Stimulated activated CD4-positive, alpha-beta T cell treated with anti-CD3 and anti-CD28 coated beads, TNF-alpha, amount 100 ng/mL, for 24 hours (primary cell): ENCODE results near the gene MALAT1.
"Not testable (repeated sequence)": the region's sequence is repeated elsewhere in the genome, so short reads cannot be mapped to it uniquely, and the experiment has no call there.

Experiments used
- DNase-seq, 3 experiments: peaks; one replicate each; pipeline ENCODE4 v3.0.0-alpha.2; 2020; ENCODE audit warnings: low read depth in 3 of 3

The MALAT1 gene

DNA sequence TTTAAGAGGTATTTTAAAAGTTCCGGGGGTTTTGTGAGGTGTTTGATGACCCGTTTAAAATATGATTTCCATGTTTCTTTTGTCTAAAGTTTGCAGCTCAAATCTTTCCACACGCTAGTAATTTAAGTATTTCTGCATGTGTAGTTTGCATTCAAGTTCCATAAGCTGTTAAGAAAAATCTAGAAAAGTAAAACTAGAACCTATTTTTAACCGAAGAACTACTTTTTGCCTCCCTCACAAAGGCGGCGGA, 193 bp upstream of the MALAT1 start:
- no peak for DNase-seq

DNA sequence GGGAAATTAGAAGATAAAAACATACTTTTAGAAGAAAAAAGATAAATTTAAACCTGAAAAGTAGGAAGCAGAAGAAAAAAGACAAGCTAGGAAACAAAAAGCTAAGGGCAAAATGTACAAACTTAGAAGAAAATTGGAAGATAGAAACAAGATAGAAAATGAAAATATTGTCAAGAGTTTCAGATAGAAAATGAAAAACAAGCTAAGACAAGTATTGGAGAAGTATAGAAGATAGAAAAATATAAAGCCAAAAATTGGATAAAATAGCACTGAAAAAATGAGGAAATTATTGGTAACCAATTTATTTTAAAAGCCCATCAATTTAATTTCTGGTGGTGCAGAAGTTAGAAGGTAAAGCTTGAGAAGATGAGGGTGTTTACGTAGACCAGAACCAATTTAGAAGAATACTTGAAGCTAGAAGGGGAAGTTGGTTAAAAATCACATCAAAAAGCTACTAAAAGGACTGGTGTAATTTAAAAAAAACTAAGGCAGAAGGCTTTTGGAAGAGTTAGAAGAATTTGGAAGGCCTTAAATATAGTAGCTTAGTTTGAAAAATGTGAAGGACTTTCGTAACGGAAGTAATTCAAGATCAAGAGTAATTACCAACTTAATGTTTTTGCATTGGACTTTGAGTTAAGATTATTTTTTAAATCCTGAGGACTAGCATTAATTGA, 1.0 kb downstream of the MALAT1 start:
- no peak for DNase-seq

DNA sequence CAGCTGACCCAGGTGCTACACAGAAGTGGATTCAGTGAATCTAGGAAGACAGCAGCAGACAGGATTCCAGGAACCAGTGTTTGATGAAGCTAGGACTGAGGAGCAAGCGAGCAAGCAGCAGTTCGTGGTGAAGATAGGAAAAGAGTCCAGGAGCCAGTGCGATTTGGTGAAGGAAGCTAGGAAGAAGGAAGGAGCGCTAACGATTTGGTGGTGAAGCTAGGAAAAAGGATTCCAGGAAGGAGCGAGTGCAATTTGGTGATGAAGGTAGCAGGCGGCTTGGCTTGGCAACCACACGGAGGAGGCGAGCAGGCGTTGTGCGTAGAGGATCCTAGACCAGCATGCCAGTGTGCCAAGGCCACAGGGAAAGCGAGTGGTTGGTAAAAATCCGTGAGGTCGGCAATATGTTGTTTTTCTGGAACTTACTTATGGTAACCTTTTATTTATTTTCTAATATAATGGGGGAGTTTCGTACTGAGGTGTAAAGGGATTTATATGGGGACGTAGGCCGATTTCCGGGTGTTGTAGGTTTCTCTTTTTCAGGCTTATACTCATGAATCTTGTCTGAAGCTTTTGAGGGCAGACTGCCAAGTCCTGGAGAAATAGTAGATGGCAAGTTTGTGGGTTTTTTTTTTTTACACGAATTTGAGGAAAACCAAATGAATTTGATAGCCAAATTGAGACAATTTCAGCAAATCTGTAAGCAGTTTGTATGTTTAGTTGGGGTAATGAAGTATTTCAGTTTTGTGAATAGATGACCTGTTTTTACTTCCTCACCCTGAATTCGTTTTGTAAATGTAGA, 1.7 kb downstream of the MALAT1 start:
- peak in 1 of 3 experiments; percentile 47 for DNase-seq

DNA sequence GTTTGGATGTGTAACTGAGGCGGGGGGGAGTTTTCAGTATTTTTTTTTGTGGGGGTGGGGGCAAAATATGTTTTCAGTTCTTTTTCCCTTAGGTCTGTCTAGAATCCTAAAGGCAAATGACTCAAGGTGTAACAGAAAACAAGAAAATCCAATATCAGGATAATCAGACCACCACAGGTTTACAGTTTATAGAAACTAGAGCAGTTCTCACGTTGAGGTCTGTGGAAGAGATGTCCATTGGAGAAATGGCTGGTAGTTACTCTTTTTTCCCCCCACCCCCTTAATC, 2.3 kb downstream of the MALAT1 start:
- no peak for DNase-seq

DNA sequence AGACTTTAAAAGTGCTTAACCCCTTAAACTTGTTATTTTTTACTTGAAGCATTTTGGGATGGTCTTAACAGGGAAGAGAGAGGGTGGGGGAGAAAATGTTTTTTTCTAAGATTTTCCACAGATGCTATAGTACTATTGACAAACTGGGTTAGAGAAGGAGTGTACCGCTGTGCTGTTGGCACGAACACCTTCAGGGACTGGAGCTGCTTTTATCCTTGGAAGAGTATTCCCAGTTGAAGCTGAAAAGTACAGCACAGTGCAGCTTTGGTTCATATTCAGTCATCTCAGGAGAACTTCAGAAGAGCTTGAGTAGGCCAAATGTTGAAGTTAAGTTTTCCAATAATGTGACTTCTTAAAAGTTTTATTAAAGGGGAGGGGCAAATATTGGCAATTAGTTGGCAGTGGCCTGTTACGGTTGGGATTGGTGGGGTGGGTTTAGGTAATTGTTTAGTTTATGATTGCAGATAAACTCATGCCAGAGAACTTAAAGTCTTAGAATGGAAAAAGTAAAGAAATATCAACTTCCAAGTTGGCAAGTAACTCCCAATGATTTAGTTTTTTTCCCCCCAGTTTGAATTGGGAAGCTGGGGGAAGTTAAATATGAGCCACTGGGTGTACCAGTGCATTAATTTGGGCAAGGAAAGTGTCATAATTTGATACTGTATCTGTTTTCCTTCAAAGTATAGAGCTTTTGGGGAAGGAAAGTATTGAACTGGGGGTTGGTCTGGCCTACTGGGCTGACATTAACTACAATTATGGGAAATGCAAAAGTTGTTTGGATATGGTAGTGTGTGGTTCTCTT, 2.8 kb downstream of the MALAT1 start:
- no peak for DNase-seq

DNA sequence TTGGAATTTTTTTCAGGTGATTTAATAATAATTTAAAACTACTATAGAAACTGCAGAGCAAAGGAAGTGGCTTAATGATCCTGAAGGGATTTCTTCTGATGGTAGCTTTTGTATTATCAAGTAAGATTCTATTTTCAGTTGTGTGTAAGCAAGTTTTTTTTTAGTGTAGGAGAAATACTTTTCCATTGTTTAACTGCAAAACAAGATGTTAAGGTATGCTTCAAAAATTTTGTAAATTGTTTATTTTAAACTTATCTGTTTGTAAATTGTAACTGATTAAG, 3.4 kb downstream of the MALAT1 start:
- DNase-seq = no peak

DNA sequence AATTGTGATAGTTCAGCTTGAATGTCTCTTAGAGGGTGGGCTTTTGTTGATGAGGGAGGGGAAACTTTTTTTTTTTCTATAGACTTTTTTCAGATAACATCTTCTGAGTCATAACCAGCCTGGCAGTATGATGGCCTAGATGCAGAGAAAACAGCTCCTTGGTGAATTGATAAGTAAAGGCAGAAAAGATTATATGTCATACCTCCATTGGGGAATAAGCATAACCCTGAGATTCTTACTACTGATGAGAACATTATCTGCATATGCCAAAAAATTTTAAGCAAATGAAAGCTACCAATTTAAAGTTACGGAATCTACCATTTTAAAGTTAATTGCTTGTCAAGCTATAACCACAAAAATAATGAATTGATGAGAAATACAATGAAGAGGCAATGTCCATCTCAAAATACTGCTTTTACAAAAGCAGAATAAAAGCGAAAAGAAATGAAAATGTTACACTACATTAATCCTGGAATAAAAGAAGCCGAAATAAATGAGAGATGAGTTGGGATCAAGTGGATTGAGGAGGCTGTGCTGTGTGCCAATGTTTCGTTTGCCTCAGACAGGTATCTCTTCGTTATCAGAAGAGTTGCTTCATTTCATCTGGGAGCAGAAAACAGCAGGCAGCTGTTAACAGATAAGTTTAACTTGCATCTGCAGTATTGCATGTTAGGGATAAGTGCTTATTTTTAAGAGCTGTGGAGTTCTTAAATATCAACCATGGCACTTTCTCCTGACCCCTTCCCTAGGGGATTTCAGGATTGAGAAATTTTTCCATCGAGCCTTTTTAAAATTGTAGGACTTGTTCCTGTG, 3.9 kb downstream of the MALAT1 start:
- no peak for DNase-seq

DNA sequence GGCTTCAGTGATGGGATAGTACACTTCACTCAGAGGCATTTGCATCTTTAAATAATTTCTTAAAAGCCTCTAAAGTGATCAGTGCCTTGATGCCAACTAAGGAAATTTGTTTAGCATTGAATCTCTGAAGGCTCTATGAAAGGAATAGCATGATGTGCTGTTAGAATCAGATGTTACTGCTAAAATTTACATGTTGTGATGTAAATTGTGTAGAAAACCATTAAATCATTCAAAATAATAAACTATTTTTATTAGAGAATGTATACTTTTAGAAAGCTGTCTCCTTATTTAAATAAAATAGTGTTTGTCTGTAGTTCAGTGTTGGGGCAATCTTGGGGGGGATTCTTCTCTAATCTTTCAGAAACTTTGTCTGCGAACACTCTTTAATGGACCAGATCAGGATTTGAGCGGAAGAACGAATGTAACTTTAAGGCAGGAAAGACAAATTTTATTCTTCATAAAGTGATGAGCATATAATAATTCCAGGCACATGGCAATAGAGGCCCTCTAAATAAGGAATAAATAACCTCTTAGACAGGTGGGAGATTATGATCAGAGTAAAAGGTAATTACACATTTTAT, 4.6 kb downstream of the MALAT1 start:
- no peak for DNase-seq

DNA sequence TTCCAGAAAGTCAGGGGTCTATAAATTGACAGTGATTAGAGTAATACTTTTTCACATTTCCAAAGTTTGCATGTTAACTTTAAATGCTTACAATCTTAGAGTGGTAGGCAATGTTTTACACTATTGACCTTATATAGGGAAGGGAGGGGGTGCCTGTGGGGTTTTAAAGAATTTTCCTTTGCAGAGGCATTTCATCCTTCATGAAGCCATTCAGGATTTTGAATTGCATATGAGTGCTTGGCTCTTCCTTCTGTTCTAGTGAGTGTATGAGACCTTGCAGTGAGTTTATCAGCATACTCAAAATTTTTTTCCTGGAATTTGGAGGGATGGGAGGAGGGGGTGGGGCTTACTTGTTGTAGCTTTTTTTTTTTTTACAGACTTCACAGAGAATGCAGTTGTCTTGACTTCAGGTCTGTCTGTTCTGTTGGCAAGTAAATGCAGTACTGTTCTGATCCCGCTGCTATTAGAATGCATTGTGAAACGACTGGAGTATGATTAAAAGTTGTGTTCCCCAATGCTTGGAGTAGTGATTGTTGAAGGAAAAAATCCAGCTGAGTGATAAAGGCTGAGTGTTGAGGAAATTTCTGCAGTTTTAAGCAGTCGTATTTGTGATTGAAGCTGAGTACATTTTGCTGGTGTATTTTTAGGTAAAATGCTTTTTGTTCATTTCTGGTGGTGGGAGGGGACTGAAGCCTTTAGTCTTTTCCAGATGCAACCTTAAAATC, 5.3 kb downstream of the MALAT1 start:
- DNase-seq = no peak

DNA sequence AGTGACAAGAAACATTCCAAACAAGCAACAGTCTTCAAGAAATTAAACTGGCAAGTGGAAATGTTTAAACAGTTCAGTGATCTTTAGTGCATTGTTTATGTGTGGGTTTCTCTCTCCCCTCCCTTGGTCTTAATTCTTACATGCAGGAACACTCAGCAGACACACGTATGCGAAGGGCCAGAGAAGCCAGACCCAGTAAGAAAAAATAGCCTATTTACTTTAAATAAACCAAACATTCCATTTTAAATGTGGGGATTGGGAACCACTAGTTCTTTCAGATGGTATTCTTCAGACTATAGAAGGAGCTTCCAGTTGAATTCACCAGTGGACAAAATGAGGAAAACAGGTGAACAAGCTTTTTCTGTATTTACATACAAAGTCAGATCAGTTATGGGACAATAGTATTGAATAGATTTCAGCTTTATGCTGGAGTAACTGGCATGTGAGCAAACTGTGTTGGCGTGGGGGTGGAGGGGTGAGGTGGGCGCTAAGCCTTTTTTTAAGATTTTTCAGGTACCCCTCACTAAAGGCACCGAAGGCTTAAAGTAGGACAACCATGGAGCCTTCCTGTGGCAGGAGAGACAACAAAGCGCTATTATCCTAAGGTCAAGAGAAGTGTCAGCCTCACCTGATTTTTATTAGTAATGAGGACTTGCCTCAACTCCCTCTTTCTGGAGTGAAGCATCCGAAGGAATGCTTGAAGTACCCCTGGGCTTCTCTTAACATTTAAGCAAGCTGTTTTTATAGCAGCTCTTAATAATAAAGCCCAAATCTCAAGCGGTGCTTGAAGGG, 6.0 kb downstream of the MALAT1 start:
- DNase-seq = no peak

DNA sequence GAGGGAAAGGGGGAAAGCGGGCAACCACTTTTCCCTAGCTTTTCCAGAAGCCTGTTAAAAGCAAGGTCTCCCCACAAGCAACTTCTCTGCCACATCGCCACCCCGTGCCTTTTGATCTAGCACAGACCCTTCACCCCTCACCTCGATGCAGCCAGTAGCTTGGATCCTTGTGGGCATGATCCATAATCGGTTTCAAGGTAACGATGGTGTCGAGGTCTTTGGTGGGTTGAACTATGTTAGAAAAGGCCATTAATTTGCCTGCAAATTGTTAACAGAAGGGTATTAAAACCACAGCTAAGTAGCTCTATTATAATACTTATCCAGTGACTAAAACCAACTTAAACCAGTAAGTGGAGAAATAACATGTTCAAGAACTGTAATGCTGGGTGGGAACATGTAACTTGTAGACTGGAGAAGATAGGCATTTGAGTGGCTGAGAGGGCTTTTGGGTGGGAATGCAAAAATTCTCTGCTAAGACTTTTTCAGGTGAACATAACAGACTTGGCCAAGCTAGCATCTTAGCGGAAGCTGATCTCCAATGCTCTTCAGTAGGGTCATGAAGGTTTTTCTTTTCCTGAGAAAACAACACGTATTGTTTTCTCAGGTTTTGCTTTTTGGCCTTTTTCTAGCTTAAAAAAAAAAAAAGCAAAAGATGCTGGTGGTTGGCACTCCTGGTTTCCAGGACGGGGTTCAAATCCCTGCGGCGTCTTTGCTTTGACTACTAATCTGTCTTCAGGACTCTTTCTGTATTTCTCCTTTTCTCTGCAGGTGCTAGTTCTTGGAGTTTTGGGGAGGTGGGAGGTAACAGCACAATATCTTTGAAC, 6.8 kb downstream of the MALAT1 start:
- no peak for DNase-seq

DNA sequence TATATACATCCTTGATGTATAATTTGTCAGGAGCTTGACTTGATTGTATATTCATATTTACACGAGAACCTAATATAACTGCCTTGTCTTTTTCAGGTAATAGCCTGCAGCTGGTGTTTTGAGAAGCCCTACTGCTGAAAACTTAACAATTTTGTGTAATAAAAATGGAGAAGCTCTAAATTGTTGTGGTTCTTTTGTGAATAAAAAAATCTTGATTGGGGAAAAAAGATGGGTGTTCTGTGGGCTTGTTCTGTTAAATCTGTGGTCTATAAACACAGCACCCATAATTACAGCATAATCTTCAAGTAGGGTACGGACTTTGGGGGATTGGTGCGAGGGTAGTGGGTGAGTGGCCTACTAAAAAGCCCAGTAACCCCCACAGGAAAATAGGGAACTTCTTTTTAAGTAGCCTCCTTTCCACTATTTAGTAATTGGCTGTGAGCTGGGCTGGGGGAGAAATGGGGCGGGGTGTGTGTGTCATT, 7.5 kb downstream of the MALAT1 start:
- DNase-seq = no peak

DNA sequence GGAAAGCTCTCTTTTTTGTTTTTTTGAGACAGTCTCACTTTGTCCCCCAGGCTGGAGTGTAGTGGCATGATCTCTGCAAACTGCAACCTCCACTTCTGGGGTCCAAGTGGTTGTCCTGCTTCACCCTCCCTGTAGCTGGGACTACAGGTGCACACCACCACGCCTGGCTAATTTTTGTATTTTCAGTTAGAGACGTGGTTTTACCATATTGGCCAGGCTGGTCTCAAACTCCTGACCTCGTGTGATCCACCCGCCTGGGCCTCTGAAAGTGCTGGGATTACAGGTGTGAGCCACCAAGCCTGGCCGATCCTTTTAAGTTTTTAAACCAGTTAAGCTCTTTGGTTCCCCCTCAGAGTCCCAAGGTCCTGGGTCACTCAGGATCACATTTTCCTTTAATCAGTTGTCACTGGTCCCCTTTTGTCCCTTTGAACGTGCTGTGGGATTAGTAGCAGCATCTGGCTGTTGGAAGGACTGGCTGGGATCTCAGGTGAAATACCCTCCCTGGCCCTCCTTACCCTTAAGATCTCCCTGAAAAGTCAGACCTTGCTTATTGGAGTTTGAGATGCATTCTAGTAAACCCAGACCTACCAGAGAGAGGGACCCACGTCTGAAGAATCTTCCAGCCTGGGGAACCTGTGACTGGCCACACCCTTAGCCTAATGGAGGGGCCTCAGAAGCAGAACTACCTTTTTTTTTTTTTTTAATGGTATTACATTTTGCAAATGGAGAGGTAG, 8.1 kb downstream of the MALAT1 start:
- DNase-seq = peak in 1 of 3 experiments; percentile 46

DNA sequence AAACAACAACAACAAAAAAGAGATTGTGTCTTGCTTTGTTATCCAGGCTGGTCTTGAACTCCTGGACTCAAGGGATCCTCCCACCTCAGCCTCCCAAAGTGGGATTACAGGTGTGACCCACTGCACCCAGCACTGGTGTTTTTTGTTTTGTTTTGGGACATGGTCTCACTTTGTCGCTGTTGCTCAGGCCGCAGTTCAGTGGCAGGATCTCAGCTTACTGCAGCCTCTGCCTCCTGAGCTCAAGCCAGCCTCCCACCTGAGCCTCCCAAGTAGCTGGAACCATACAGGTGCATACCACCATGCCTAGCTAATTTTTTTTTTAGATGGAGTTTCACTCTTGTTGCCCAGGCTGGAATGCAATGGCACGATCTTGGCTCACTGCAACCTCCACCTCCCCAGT, 13.5 kb downstream of the MALAT1 start:
- not testable (repeated sequence) for DNase-seq

DNA sequence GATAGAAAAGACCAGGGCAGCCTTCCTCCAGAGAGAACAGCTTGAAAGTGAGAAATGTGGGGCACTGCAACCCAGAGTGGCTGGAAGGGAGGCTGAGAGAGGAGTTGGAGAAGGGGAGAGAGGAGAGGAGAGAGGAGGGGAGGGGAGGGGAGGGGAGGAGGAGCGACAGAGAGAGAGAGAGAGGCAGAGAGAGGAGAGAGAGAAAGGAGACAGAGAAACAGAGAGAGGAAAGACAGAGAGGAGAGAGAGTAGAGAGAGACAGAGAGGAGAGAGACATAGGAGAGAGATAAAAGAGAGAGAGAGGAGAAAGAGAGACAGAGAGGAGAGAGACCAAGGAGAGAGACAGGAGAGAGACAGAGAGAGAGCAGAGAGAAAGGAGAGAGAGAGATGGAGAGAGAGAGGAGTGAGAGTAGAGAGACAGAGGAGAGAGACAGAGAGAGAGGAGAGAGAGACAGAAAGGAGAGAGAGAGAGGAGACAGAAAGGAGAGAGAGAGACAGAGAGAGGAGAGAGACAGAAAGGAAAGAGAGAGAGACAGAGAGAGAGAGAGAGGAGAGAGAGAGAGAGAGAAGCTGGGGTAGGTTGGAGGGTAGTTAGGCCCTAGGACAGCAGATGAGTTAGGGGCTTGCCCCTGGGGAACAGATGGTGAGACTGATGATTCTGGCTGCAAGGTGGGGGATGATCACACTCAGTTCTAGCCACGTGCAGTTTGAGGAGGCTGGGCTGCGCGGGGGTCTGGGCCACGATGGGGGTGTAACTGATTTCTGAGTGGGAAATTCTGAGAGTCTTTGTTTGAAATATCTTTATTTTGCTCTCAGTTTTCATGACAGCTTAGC, 17.5 kb downstream of the MALAT1 start:
- no peak for DNase-seq

DNA sequence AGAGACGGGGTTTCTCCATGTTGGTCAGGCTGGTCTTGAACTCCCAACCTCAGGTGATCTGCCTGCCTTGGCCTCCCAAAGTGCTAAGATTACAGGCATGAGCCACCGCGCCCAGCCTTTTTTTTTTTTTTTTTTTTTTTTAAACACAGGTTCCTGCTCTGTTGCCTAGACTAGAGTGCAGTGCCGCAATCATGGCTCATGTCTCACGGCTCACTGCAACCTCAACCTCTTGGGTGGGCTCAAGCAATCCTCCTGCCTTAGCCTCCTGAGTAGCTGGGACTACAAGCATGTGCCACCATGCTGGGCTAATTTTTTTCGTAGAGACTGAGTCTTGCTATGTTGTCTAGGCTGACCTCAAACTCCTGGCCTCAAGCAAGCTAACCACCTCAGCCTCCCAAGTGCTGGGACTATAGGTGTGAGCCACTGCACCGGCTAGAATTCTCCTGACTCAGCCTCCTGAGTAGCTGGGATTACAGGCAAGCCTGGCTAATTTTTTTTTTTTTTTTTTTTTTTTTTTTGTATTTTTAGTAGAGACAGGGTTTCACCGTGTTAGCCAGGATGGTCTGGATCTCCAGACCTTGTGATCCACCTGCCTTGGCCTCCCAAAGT, 20.2 kb downstream of the MALAT1 start:
- DNase-seq = not testable (repeated sequence)

DNA sequence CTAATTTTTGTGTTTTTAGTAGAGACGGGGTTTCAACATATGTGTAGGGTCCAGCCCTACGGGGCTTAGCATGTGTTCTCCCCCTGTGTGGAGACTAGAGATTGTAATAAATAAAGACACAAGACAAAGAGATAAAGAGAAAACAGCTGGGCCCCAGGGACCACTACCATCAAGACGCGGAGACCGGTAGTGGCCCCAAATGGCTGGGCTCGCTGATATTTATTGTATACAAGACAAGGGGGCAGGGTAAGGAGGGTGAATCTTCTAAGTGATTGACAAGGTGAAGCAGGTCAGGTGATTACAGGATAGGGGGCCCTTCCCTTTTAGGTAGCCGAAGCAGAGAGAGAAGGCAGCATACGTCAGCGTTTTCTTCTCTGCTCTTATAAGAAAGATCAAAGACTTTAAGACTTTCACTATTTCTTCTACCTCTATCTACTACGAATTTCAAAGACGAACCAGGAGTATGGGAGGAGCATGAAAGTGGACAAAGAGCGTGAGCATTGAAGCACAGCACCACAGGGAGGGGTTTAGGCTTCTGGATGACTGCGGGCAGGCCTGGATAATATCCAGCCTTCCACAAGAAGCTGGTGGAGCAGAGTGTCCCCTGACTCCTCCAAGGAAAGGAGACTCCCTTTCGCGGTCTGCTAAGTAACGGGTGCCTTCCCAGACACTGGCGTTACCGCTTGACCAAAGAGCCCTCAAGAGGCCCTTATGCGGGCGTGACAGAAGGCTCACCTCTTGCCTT, 23.1 kb downstream of the MALAT1 start:
- DNase-seq = not testable (repeated sequence)
